Mesenchymal stem cell (in vitro differentiated cells and primary cell): ENCODE measurements around the gene BMPER.
A peak's percentile ranks its signal among the peaks of the same experiment; 100 is the strongest.

Source experiments
- DNase-seq: peaks from one replicate; pipeline ENCODE4 v3.0.0-alpha.2; 2013
- H2AFZ ChIP-seq: one replicate; pipeline ENCODE4 v1.6.1; 2013; ENCODE audit warnings: low read depth, mild to moderate bottlenecking, control low read depth, inconsistent platforms, low read length, moderate library complexity
- H2AK5ac ChIP-seq: 2 replicates; pipeline ENCODE4 v1.6.1; 2013; ENCODE audit warnings: low read length, moderate library complexity, mild to moderate bottlenecking, inconsistent platforms; ENCODE audit not compliant: severe bottlenecking
- H2BK120ac ChIP-seq: one replicate; pipeline ENCODE4 v1.6.1; 2013; ENCODE audit warnings: low read depth, mild to moderate bottlenecking, inconsistent platforms, low read length, moderate library complexity
- H2BK12ac ChIP-seq, 2 experiments: one replicate each; pipeline ENCODE4 v1.6.1; 2013; ENCODE audit warnings: inconsistent platforms in 2 of 2, low read length in 2 of 2, mild to moderate bottlenecking in 2 of 2, moderate library complexity in 2 of 2, control low read depth in 1 of 2
- H2BK15ac ChIP-seq: one replicate; pipeline ENCODE4 v1.6.1; 2013; ENCODE audit warnings: mild to moderate bottlenecking, low read depth, inconsistent platforms; ENCODE audit not compliant: poor library complexity, severe bottlenecking
- H2BK5ac ChIP-seq: 2 replicates; pipeline ENCODE4 v1.6.1; 2013; ENCODE audit warnings: low read depth, mild to moderate bottlenecking, low read length, control low read depth, inconsistent platforms; ENCODE audit not compliant: poor library complexity, severe bottlenecking
- H3K14ac ChIP-seq, 2 experiments: one replicate each; pipeline ENCODE4 v1.6.1; 2013; ENCODE audit warnings: inconsistent platforms in 2 of 2, low read length in 2 of 2, control low read depth in 1 of 2, mild to moderate bottlenecking in 1 of 2, moderate library complexity in 1 of 2
- H3K18ac ChIP-seq, 2 experiments: one replicate each; pipeline ENCODE4 v1.6.1; 2013; ENCODE audit warnings: inconsistent platforms in 2 of 2, low read length in 2 of 2, control low read depth in 1 of 2, low read depth in 1 of 2, mild to moderate bottlenecking in 1 of 2
- H3K23ac ChIP-seq, 2 experiments: one replicate each; pipeline ENCODE4 v1.6.1; 2013; ENCODE audit warnings: inconsistent platforms in 2 of 2, low read length in 2 of 2, mild to moderate bottlenecking in 2 of 2, moderate library complexity in 2 of 2, control low read depth in 1 of 2
- H3K27ac ChIP-seq: 2 replicates; pipeline ENCODE4 v1.5.1; 2013; ENCODE audit warnings: mild to moderate bottlenecking, moderate library complexity, low read length, control low read depth, inconsistent platforms; ENCODE audit not compliant: poor library complexity, severe bottlenecking
- H3K27me3 ChIP-seq, 2 experiments: 2 replicates each; pipeline versions ENCODE4 v1.6.1 to v1.7.0; 2013; ENCODE audit warnings: low read length in 2 of 2, mild to moderate bottlenecking in 2 of 2, moderate library complexity in 2 of 2, control low read depth in 1 of 2, inconsistent platforms in 1 of 2; ENCODE audit not compliant: control insufficient read depth in 1 of 2, insufficient read depth in 1 of 2
- H3K36me3 ChIP-seq, 2 experiments: 2 replicates each; pipeline versions ENCODE4 v1.6.1 to v1.7.0; 2013; ENCODE audit warnings: low read length in 2 of 2, control low read depth in 1 of 2, inconsistent platforms in 1 of 2, low read depth in 1 of 2, mild to moderate bottlenecking in 1 of 2; ENCODE audit not compliant: insufficient read depth in 2 of 2, control insufficient read depth in 1 of 2
- H3K4ac ChIP-seq, 2 experiments: one replicate each; pipeline ENCODE4 v1.6.1; 2013; ENCODE audit warnings: inconsistent platforms in 2 of 2, low read length in 2 of 2, mild to moderate bottlenecking in 2 of 2, moderate library complexity in 2 of 2, control low read depth in 1 of 2, low read depth in 1 of 2
- H3K4me1 ChIP-seq: 2 replicates; pipeline ENCODE4 v1.6.1; 2013; ENCODE audit warnings: low read depth, low read length, control low read depth; ENCODE audit not compliant: control insufficient read depth, insufficient read depth
- H3K4me2 ChIP-seq: 2 replicates; pipeline ENCODE4 v1.6.1; 2013; ENCODE audit warnings: low read length, mild to moderate bottlenecking, inconsistent platforms; ENCODE audit not compliant: poor library complexity, severe bottlenecking
- H3K4me3 ChIP-seq, 2 experiments: 2 replicates each; pipeline versions ENCODE4 v1.5.1 to v1.7.0; 2013; ENCODE audit warnings: low read length in 2 of 2, mild to moderate bottlenecking in 2 of 2, control low read depth in 1 of 2, low read depth in 1 of 2; ENCODE audit not compliant: insufficient read depth in 1 of 2
- H3K79me1 ChIP-seq: replicated peaks from 2 replicates; pipeline ENCODE4 v1.6.1; 2013; ENCODE audit warnings: mild to moderate bottlenecking, control low read depth, low read length, inconsistent platforms; ENCODE audit not compliant: poor library complexity, severe bottlenecking
- H3K9ac ChIP-seq: 2 replicates; pipeline ENCODE4 v1.7.0; 2013; ENCODE audit warnings: mild to moderate bottlenecking, low read length, moderate library complexity
- H3K9me3 ChIP-seq: 2 replicates; pipeline ENCODE4 v1.7.0; 2013; ENCODE audit warnings: mild to moderate bottlenecking, low read length; ENCODE audit not compliant: control insufficient read depth
- H4K8ac ChIP-seq: one replicate; pipeline ENCODE4 v1.6.1; 2013; ENCODE audit warnings: inconsistent platforms, mild to moderate bottlenecking, low read length, moderate library complexity
- H4K91ac ChIP-seq: one replicate; pipeline ENCODE4 v1.6.1; 2013; ENCODE audit warnings: mild to moderate bottlenecking, low read length, inconsistent platforms
- WGBS: methylation state at CpG from one replicate; pipeline ENCODE4 v1.1.7; 2013; ENCODE audit warnings: mixed read lengths; 5-methylcytosine and 5-hydroxymethylcytosine counted together

Gene BMPER

GRCh38 chr7:34189031-34189430 lies 283.7 kb downstream of the BMPER start:
- Histone ChIP-seq H3K9me3 (no peaks in the 10 kb centered on the region), H3K18ac (no peak overlapping the region), H3K79me1 (no peaks in the 10 kb centered on the region), H4K8ac (no peak overlapping the region), H4K91ac (no peak overlapping the region), H3K27me3 (no peaks in the 10 kb centered on the region), H3K36me3 (no peaks in the 10 kb centered on the region), H3K27ac (no peak overlapping the region), H2BK15ac (no peak overlapping the region), H3K9ac (no peak overlapping the region), H3K4me1 (no peaks in the 10 kb centered on the region), H2BK120ac (no peak overlapping the region), H2AFZ (no peak overlapping the region), H2BK12ac (no peak overlapping the region), H3K4me3 (no peak overlapping the region), H3K4me2 (no peak overlapping the region), H3K14ac (no peak overlapping the region), H2AK5ac (no peak overlapping the region), H3K23ac (no peak overlapping the region), H3K4ac (no peak overlapping the region), H2BK5ac (no peak overlapping the region)
- DNase-seq = no peak
- 59% methylated on average over 2 of the region's 3 CpGs for WGBS

DNA sequence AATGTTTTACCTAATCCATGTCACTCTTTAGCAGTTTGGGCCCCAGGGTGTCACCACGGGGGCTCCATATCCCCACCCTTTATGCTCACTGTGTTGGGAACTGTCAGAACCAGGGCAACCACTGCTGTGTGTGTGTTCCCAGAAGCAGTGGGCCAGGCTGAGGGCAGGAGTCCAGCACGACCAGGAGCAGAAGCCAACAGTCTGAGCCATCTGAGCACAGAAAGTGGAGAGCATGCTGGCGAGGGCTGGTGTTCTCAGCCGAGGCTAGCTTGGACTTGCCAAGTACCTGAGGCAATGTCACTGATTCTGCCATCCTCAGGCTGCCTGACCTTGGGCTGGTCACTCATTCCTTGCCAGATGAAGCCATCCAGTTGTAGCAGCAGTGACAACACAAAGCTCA lies 285.0 kb downstream of the BMPER start:
- H2AK5ac ChIP-seq = no peak overlapping the region
- H3K9ac ChIP-seq = no peak overlapping the region
- H2BK5ac ChIP-seq = no peak overlapping the region
- no peak overlapping the region for H2AFZ ChIP-seq
- H4K91ac ChIP-seq = no peak overlapping the region
- no peaks in the 10 kb centered on the region for H3K36me3 ChIP-seq
- no peak overlapping the region for H3K23ac ChIP-seq
- DNase-seq = no peak
- no peak overlapping the region for H2BK15ac ChIP-seq
- no peak overlapping the region for H3K4ac ChIP-seq
- no peaks in the 10 kb centered on the region for H3K9me3 ChIP-seq
- H4K8ac ChIP-seq = no peak overlapping the region
- H3K14ac ChIP-seq = peak overlapping the region in 1 of 2 experiments; percentile 53
- 95% methylated on average over 4 of the region's 4 CpGs for WGBS
- no peaks in the 10 kb centered on the region for H3K27me3 ChIP-seq
- no peak overlapping the region for H3K4me3 ChIP-seq
- H2BK120ac ChIP-seq = no peak overlapping the region
- no peaks in the 10 kb centered on the region for H3K79me1 ChIP-seq
- no peak overlapping the region for H3K4me2 ChIP-seq
- peak overlapping the region in 1 of 2 experiments; percentile 28 for H2BK12ac ChIP-seq
- H3K4me1 ChIP-seq = no peaks in the 10 kb centered on the region
- H3K27ac ChIP-seq = no peak overlapping the region
- no peak overlapping the region for H3K18ac ChIP-seq

DNA sequence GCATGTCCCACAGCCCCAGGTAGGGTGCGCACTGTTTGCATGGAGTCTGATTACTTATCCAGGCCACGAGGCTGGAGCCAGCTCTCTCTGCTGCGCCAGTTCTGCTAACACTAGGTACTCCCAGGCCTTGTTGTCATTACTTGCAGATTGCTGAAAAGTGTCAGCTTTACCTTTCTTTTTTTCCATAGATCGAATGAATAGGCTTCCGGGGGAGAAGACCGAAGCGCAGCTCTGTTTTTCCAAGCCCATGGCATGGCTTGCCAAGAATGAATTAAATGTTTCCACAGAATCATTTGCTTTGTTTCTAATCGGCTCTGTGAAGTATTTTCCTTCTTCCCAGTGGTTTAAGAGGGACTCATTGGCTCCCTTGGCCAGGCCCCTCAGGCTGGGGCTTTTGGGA lies 285.8 kb downstream of the BMPER start:
- H3K27ac ChIP-seq = no peak overlapping the region
- no peaks in the 10 kb centered on the region for H3K79me1 ChIP-seq
- H3K9ac ChIP-seq = no peak overlapping the region
- H3K36me3 ChIP-seq = no peaks in the 10 kb centered on the region
- H3K27me3 ChIP-seq = no peaks in the 10 kb centered on the region
- DNase-seq = no peak
- H4K91ac ChIP-seq = no peak overlapping the region
- H3K4me3 ChIP-seq = no peak overlapping the region
- no peak overlapping the region for H3K18ac ChIP-seq
- no peak overlapping the region for H2BK120ac ChIP-seq
- no peaks in the 10 kb centered on the region for H3K9me3 ChIP-seq
- peak overlapping the region in 1 of 2 experiments; percentile 86 for H3K14ac ChIP-seq
- H4K8ac ChIP-seq = no peak overlapping the region
- no peak overlapping the region for H3K4me2 ChIP-seq
- H2BK12ac ChIP-seq = no peak overlapping the region
- no peak overlapping the region for H2AFZ ChIP-seq
- H3K4me1 ChIP-seq = no peaks in the 10 kb centered on the region
- H2AK5ac ChIP-seq = no peak overlapping the region
- no peak overlapping the region for H2BK15ac ChIP-seq
- no peak overlapping the region for H3K4ac ChIP-seq
- H2BK5ac ChIP-seq = no peak overlapping the region
- no peak overlapping the region for H3K23ac ChIP-seq
- 96% methylated on average over 8 of the region's 8 CpGs for WGBS

GRCh38 chr7:34191771-34192479 lies 286.6 kb downstream of the BMPER start:
- WGBS = 91% methylated on average over 5 of the region's 6 CpGs

More at GRCh38 chr7:34191771-34192479, 286.6 kb downstream of the BMPER start:
- Histone ChIP-seq H3K14ac (peak overlapping the region in 1 of 2 experiments; percentile 18), H3K18ac (no peak overlapping the region), H3K9me3 (no peaks in the 10 kb centered on the region), H3K4me3 (no peak overlapping the region), H3K9ac (no peak overlapping the region), H3K27ac (no peak overlapping the region), H2AFZ (no peak overlapping the region), H2BK15ac (no peak overlapping the region), H4K8ac (no peak overlapping the region), H3K79me1 (no peaks in the 10 kb centered on the region), H2BK12ac (no peak overlapping the region), H3K27me3 (no peaks in the 10 kb centered on the region), H3K4ac (no peak overlapping the region), H2AK5ac (no peak overlapping the region), H3K36me3 (no peaks in the 10 kb centered on the region), H3K4me1 (no peaks in the 10 kb centered on the region), H4K91ac (no peak overlapping the region), H2BK5ac (no peak overlapping the region), H3K23ac (no peak overlapping the region), H3K4me2 (no peak overlapping the region), H2BK120ac (no peak overlapping the region)
- DNase-seq = no peak
